Endometrium (tissue), 2 donors: ENCODE data around the gene LCE4A.

Source experiments
- FAIRE-seq: peaks from 2 replicates; lab custom pipeline; 2012; peaks lifted over from hg19 to GRCh38; lab: Jason Lieb, UNC
- donor health status: control.
- donor health status: control.

Gene LCE4A

GRCh38 chr1:152745765-152746444 is 37.9 kb downstream of the LCE4A start:
- no peak for FAIRE-seq

GRCh38 chr1:152747831-152748230 is 39.9 kb downstream of the LCE4A start:
- FAIRE-seq = no peak

- FAIRE-seq = no peak
Measured at GRCh38 chr1:152752225-152752624, 44.3 kb downstream of the LCE4A start.

GRCh38 chr1:152753586-152753985 is 45.6 kb downstream of the LCE4A start:
- FAIRE-seq = no peak

GRCh38 chr1:152756872-152757271 is 48.9 kb downstream of the LCE4A start:
- no peak for FAIRE-seq

GRCh38 chr1:152757747-152758146 is 49.8 kb downstream of the LCE4A start, which contains the start of gene KPRP:
TSS of gene KPRP (plus strand) at chr1:152758025. CDS start at chr1:152759589, 1,564 bp downstream.
- FAIRE-seq = no peak

GRCh38 chr1:152758636-152759035 is 50.7 kb downstream of the LCE4A start:
- FAIRE-seq = no peak
